CD4-positive, alpha-beta T cell (primary cell): Measurements from ENCODE around the gene TLE7. TPM values are rescaled to one million over a fixed set of nuclear protein-coding genes. Genes with fewer than 3 reads are reported as not detected.

Source experiments
- ATAC-seq: fragments of 200-7000 bp; cut with Tn5 transposase; one replicate; pipeline ENCODE4 v1.10.0; 2022; ENCODE audit warnings: mild to moderate bottlenecking; ENCODE audit not compliant: poor library complexity
- CTCF ChIA-PET: fragments of 350-600 bp; sonication (Branson Sonifier 250); formaldehyde crosslinking; loops from one replicate; lab custom pipeline; 2021; ENCODE audit warnings: antibody characterized with exemption, inconsistent platforms; lab: Charles Lee
- POLR2A ChIA-PET: fragments of 350-600 bp; sonication (Branson Sonifier 250); formaldehyde crosslinking; loops from one replicate; lab custom pipeline; 2021; ENCODE audit warnings: antibody characterized with exemption, inconsistent platforms; lab: Charles Lee
- DNase-seq, 14 experiments: peaks; one replicate each; pipeline ENCODE4 v3.0.0-alpha.2; 2013 to 2020; ENCODE audit warnings: mixed read lengths in 2 of 14
- H3K27ac ChIP-seq, 2 donors: one replicate each; pipeline versions ENCODE4 v1.5.1 to v1.7.0; 2013; ENCODE audit warnings: low read length in 2 of 2, low read depth in 1 of 2, mild to moderate bottlenecking in 1 of 2
- H3K27me3 ChIP-seq, 2 experiments: 1 replicate in 1 of 2; 2 replicates in 1 of 2; pipeline versions ENCODE4 v1.6.1 to v1.7.0; 2013; ENCODE audit warnings: low read length in 2 of 2, control low read depth in 1 of 2, mild to moderate bottlenecking in 1 of 2, moderate library complexity in 1 of 2; ENCODE audit not compliant: insufficient read depth in 2 of 2, control insufficient read depth in 1 of 2
- H3K36me3 ChIP-seq: one replicate; pipeline ENCODE4 v1.6.1; 2013; ENCODE audit warnings: low read length, control low read depth; ENCODE audit not compliant: insufficient read depth
- H3K4me1 ChIP-seq: one replicate; pipeline ENCODE4 v1.6.1; 2013; ENCODE audit warnings: low read length, control low read depth; ENCODE audit not compliant: insufficient read depth
- H3K4me3 ChIP-seq: one replicate; pipeline ENCODE4 v1.5.1; 2013; ENCODE audit warnings: mild to moderate bottlenecking, low read length, moderate library complexity
- H3K9me3 ChIP-seq, 2 experiments: 1 replicate in 1 of 2; 2 replicates in 1 of 2; pipeline versions ENCODE4 v1.6.1 to v1.7.0; 2013; ENCODE audit warnings: low read length in 2 of 2, mild to moderate bottlenecking in 2 of 2, control low read depth in 1 of 2, moderate library complexity in 1 of 2; ENCODE audit not compliant: control insufficient read depth in 1 of 2, insufficient read depth in 1 of 2
- H3K27ac Mint-ChIP-seq: one replicate; pipeline ENCODE4 v1.8.0; 2020; ENCODE audit warnings: mixed read lengths
- H3K27me3 Mint-ChIP-seq: one replicate; pipeline ENCODE4 v1.8.0; 2021; ENCODE audit warnings: mixed read lengths
- H3K36me3 Mint-ChIP-seq: one replicate; pipeline ENCODE4 v1.8.0; 2021; ENCODE audit warnings: low read depth, mixed read lengths
- H3K4me1 Mint-ChIP-seq: one replicate; pipeline ENCODE4 v1.8.0; 2021; ENCODE audit warnings: low read depth, mixed read lengths
- H3K4me3 Mint-ChIP-seq: one replicate; pipeline ENCODE4 v1.8.0; 2020; ENCODE audit warnings: mild to moderate bottlenecking, mixed read lengths
- H3K9me3 Mint-ChIP-seq: one replicate; pipeline ENCODE4 v1.8.0; 2020; ENCODE audit warnings: mixed read lengths
- CTCF ChIP-seq: fragments of 200-600 bp; IDR thresholded peaks from one replicate; pipeline ENCODE4 v1.8.0; 2022; ENCODE audit warnings: antibody characterized with exemption, mild to moderate bottlenecking
- intact Hi-C, 2 experiments: fragments of 100-400 bp; cut with DNase I in 1 of 2; cut with micrococcal nuclease in 1 of 2; formaldehyde crosslinking; loops; one replicate each; pipeline versions ENCODE4 v1.15.1 to v1.9.0; 2023 to 2025; cut with DNase I, micrococcal nuclease
- total RNA-seq, 174 experiments: library from RNA in 2 of 174; stranded (reverse) in 2 of 174; gene quantifications; one replicate each; pipeline ENCODE4 v1.2.3 and lab custom pipeline; 2021 to 2026

Gene TLE7
- total RNA-seq, 2 experiments from 2014 or later: not detected

GRCh38 chr16:71474864-71475263 is 33.0 kb upstream of the TLE7 start:
- DNase-seq: no peak
- no peak for TF ChIP-seq CTCF
- Histone ChIP-seq H3K27me3 (no peaks in the 10 kb centered on the region), H3K9me3 (no peaks in the 10 kb centered on the region), H3K27ac (no peak overlapping the region), H3K36me3 (peaks cover 26% of the 10 kb centered on the region), H3K4me1 (no peaks in the 10 kb centered on the region), H3K4me3 (no peak overlapping the region)
- no peak overlapping the region for H3K27ac Mint-ChIP-seq
- CTCF ChIA-PET: no interaction called here
- no peaks in the 10 kb centered on the region for H3K27me3 Mint-ChIP-seq
- POLR2A ChIA-PET: no interaction called here
- ATAC-seq: no peak
- H3K4me1 Mint-ChIP-seq: no peaks in the 10 kb centered on the region
- no peak overlapping the region for H3K4me3 Mint-ChIP-seq
- H3K9me3 Mint-ChIP-seq: no peaks in the 10 kb centered on the region
- peaks cover 59% of the 10 kb centered on the region for H3K36me3 Mint-ChIP-seq
- intact Hi-C loops: no loop called here

- Histone ChIP-seq H3K36me3 (peaks cover 26% of the 10 kb centered on the region), H3K27me3 (no peaks in the 10 kb centered on the region), H3K27ac (no peak overlapping the region), H3K4me1 (no peaks in the 10 kb centered on the region), H3K9me3 (no peaks in the 10 kb centered on the region), H3K4me3 (no peak overlapping the region)
- intact Hi-C loops: no loop called here
- peaks cover 63% of the 10 kb centered on the region for H3K36me3 Mint-ChIP-seq
- H3K27me3 Mint-ChIP-seq: no peaks in the 10 kb centered on the region
- no peak for TF ChIP-seq CTCF
- H3K4me1 Mint-ChIP-seq: no peaks in the 10 kb centered on the region
- DNase-seq (no peak), ATAC-seq (no peak)
- no peak overlapping the region for H3K27ac Mint-ChIP-seq
- no peaks in the 10 kb centered on the region for H3K9me3 Mint-ChIP-seq
- ChIA-PET POLR2A (no interaction called here), CTCF (no interaction called here)
- H3K4me3 Mint-ChIP-seq: no peak overlapping the region
These were observed 32.0 kb upstream of the TLE7 start for GRCh38 chr16:71473891-71474290.

- H3K4me3 Mint-ChIP-seq: no peak overlapping the region
- Histone ChIP-seq H3K36me3 (peaks cover 20% of the 10 kb centered on the region), H3K4me1 (no peaks in the 10 kb centered on the region), H3K9me3 (no peaks in the 10 kb centered on the region), H3K4me3 (no peak overlapping the region), H3K27ac (no peak overlapping the region), H3K27me3 (no peaks in the 10 kb centered on the region)
- no peaks in the 10 kb centered on the region for H3K9me3 Mint-ChIP-seq
- peaks cover 58% of the 10 kb centered on the region for H3K36me3 Mint-ChIP-seq
- no peak overlapping the region for H3K27ac Mint-ChIP-seq
- H3K27me3 Mint-ChIP-seq: no peaks in the 10 kb centered on the region
- no peak for TF ChIP-seq CTCF
- POLR2A ChIA-PET: no interaction called here
- DNase-seq (no peak), ATAC-seq (no peak)
- CTCF ChIA-PET: no interaction called here
- H3K4me1 Mint-ChIP-seq: no peaks in the 10 kb centered on the region
- intact Hi-C loops: no loop called here
These were observed 31.1 kb upstream of the TLE7 start for GRCh38 chr16:71472931-71473330.
